ENCODE measurements around the gene TWIST1.

TWIST1 gene

DNA sequence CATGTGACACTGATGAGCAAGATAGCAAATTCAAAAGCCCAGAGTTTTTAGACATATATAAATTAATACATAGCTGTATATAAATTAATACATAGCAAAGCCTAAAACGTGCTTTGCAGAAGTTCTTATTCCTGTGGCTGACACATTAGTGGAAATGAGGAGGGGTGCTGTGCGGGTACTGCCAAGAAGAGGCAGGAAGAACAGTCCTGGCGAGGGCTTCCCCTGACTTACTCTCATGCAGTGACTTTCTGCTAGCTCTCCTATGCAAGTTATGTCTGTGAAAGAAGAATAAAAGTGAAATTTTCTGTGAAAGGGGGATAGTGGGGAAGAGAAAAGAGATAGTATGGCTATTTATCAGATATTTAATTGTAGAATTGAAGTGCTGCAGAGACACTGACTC, 27.6 kb downstream of the TWIST1 start:
- in situ Hi-C loops (cut with MboI; ENCODE audit: low pct_unique_long_range_greater_than_20kb, low sequenced_read_pairs, unreplicated experiment): no loop called here
- DNase-seq (ENCODE audit: low spot score): no peak
- TF ChIP-seq, protein P1, sequence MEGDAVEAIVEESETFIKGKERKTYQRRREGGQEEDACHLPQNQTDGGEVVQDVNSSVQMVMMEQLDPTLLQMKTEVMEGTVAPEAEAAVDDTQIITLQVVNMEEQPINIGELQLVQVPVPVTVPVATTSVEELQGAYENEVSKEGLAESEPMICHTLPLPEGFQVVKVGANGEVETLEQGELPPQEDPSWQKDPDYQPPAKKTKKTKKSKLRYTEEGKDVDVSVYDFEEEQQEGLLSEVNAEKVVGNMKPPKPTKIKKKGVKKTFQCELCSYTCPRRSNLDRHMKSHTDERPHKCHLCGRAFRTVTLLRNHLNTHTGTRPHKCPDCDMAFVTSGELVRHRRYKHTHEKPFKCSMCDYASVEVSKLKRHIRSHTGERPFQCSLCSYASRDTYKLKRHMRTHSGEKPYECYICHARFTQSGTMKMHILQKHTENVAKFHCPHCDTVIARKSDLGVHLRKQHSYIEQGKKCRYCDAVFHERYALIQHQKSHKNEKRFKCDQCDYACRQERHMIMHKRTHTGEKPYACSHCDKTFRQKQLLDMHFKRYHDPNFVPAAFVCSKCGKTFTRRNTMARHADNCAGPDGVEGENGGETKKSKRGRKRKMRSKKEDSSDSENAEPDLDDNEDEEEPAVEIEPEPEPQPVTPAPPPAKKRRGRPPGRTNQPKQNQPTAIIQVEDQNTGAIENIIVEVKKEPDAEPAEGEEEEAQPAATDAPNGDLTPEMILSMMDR (IDR thresholded peaks at IDR 0.05; ENCODE audit: extremely low read depth, insufficient read depth, missing control alignments): no peak

DNA sequence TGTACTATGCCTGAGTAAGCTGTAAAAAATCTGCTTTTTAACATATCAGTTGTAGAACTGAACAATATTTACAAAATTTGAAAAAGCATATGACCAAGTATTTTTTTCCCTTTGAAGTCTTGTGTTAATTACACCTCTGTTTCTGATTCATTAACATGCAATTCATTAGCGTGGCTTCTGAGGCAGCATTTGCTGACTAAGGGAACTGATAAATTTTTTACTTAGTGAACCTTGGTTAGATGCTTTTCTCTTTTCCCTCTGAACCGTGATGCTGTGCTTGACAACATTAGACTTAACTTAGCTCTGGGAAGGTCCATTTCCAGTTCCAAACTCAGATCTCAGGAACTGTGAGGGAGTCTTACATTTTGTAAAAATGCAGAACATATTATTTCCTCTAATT, 28.1 kb downstream of the TWIST1 start:
- in situ Hi-C loops (cut with MboI; ENCODE audit: low pct_unique_long_range_greater_than_20kb, low sequenced_read_pairs, unreplicated experiment): no loop called here
- TF ChIP-seq, protein P1 (IDR thresholded peaks at IDR 0.05; ENCODE audit: extremely low read depth, insufficient read depth, missing control alignments): no peak
- DNase-seq (ENCODE audit: low spot score): no peak

DNA sequence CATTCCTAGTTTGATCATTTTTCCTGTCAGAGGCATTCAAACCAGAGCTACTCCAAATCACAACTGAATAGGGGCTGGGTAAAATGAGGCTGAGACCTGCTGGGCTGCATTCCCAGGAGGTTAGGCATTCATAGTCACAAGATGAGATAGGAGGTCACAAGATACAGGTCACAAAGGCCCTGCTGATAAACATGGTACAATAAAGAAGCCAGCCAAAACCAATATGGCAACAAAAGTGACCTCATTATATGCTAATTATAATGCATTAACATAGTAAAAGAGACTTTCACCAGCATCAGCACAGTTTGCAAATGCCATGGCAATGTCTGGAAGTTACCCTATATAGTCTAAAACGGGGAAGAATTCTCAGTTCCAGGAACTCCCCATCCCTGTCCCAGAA, 37.3 kb downstream of the TWIST1 start:
- TF ChIP-seq, protein P1 (IDR thresholded peaks at IDR 0.05; ENCODE audit: extremely low read depth, insufficient read depth, missing control alignments): no peak
- no peak for DNase-seq (ENCODE audit: low spot score)
- in situ Hi-C loops (cut with MboI; ENCODE audit: low pct_unique_long_range_greater_than_20kb, low sequenced_read_pairs, unreplicated experiment): no loop called here

DNA sequence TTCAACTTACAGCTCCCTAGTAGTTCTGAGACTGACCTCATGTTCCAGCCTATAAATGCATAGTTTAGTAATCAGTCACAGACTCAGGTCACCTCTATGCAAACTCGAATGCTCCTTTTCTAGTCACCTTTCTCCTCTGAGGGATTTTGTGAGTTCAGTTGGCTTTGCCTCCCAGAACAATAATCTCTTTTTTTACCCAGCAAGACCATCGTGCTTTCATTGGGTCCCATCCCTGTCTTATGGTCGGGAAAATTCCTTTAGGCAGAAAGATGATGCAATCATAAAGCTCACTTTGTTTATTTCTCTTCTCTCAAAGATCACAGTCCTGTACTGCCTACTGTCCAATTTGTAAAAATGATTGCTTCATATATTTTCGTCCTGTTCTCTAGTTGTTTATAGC, 38.4 kb downstream of the TWIST1 start:
- TF ChIP-seq, protein P1 (IDR thresholded peaks at IDR 0.05; ENCODE audit: extremely low read depth, insufficient read depth, missing control alignments): no peak
- no peak for DNase-seq (ENCODE audit: low spot score)
- in situ Hi-C loops (cut with MboI; ENCODE audit: low pct_unique_long_range_greater_than_20kb, low sequenced_read_pairs, unreplicated experiment): no loop called here

DNA sequence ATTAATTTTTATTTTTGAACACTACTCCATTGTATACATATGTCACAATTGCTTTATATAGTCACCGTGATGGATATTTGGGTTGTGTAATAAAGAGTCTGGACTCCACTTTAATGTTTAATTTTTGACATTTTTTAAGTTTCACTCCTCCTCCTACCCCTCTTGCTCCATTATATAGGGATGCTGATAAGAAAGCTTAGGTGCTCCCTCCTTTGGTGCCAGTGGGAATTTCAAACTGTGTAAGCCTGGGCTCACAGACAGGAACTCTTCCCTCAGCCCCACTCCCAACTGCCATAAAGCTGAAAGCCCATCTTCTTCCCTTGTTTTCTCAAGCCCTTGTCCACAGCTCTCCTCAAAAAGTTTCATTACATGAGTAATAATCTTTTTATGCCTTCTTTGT, 47.6 kb downstream of the TWIST1 start:
- no peak for DNase-seq (ENCODE audit: low spot score)
- in situ Hi-C loops (cut with MboI; ENCODE audit: low pct_unique_long_range_greater_than_20kb, low sequenced_read_pairs, unreplicated experiment): loop anchor here (25.0 kb wide), 1 partner anchor 708 kb away; no protein-coding TSS in a partner anchor
- TF ChIP-seq, protein P1 (IDR thresholded peaks at IDR 0.05; ENCODE audit: extremely low read depth, insufficient read depth, missing control alignments): no peak

DNA sequence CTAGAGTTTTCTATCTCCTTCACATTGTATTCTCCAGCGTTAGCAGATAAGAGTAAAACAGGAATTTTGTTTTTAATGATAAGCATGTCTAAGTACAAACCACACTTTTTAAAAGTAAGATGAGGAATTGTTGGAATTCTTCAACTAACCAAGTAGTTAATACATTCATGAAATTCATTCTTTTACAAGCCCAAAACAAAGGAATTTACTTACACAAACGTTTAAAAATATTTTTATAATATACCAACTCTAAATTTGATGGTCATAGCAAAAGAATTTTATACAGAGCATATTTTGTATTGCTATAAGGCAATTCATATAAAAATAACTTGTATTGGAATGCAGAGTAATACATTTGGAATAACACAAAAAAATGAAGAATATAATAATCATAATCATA, 51.3 kb downstream of the TWIST1 start:
- DNase-seq (ENCODE audit: low spot score): no peak
- in situ Hi-C loops (cut with MboI; ENCODE audit: low pct_unique_long_range_greater_than_20kb, low sequenced_read_pairs, unreplicated experiment): loop anchor here (25.0 kb wide), 1 partner anchor 704 kb away; no protein-coding TSS in a partner anchor
- TF ChIP-seq, protein P1 (IDR thresholded peaks at IDR 0.05; ENCODE audit: extremely low read depth, insufficient read depth, missing control alignments): no peak

Measured in GM13977 (cell line).